Epidermal melanocyte (primary cell): ENCODE measurements around the gene SOX8.

Experiments used
- DNase-seq: peaks from one replicate; pipeline ENCODE4 v3.0.0; 2011; ENCODE audit warnings: low spot score; ENCODE audit not compliant: insufficient read length

The SOX8 gene

GRCh38 chr16:972316-973002 is 9.1 kb upstream of the SOX8 start:
- DNase-seq, result peak; percentile 65

GRCh38 chr16:973366-973765 is 8.2 kb upstream of the SOX8 start:
- DNase-seq, result no peak

GRCh38 chr16:974001-974601 is 7.5 kb upstream of the SOX8 start:
- no peak for DNase-seq

- no peak for DNase-seq
Measured at GRCh38 chr16:974611-975261, 6.8 kb upstream of the SOX8 start.

GRCh38 chr16:975291-975690 is 6.3 kb upstream of the SOX8 start:
- DNase-seq, result no peak

GRCh38 chr16:976389-976931 is 5.1 kb upstream of the SOX8 start:
- no peak for DNase-seq

GRCh38 chr16:977081-977701 is 4.4 kb upstream of the SOX8 start:
- no peak for DNase-seq

GRCh38 chr16:977896-978295 is 3.7 kb upstream of the SOX8 start:
- no peak for DNase-seq

GRCh38 chr16:978403-978802 is 3.2 kb upstream of the SOX8 start:
- no peak for DNase-seq

- DNase-seq, result no peak
Measured at GRCh38 chr16:979147-979546, 2.4 kb upstream of the SOX8 start.

- no peak for DNase-seq
Measured at GRCh38 chr16:979859-980594, 1.5 kb upstream of the SOX8 start.

- DNase-seq, result no peak
Measured at GRCh38 chr16:980595-980854, 1.0 kb upstream of the SOX8 start.

GRCh38 chr16:982145-983043 is 824 bp downstream of the SOX8 start:
- no peak for DNase-seq

- DNase-seq, result no peak
Measured at GRCh38 chr16:983044-984030, 1.8 kb downstream of the SOX8 start.

GRCh38 chr16:984121-984694 is 2.6 kb downstream of the SOX8 start:
- no peak for DNase-seq

GRCh38 chr16:984736-985636 is 3.4 kb downstream of the SOX8 start:
- DNase-seq, result no peak

- no peak for DNase-seq
Measured at GRCh38 chr16:985646-986400, 4.3 kb downstream of the SOX8 start.
